ENCODE measurements around the gene A1BG. TPM values are rescaled to one million over a fixed set of nuclear protein-coding genes. Genes with fewer than 3 reads are reported as not detected.
"Not testable (repeated sequence)": the region's sequence is repeated elsewhere in the genome, so short reads cannot be mapped to it uniquely, and the experiment has no call there.

The A1BG gene
- total RNA-seq, 2 experiments from 2014 or later = 2.9 to 4.7 TPM

- ATAC-seq = no peak
- Mint-ChIP-seq H3K27ac (no peak overlapping the region), H3K4me3 (no peak overlapping the region), H3K27me3 (no peaks in the 10 kb centered on the region), H3K4me1 (peaks cover 9% of the 10 kb centered on the region), H3K36me3 (ENCODE audit: low read depth) (peaks cover 2% of the 10 kb centered on the region), H3K9me3 (ENCODE audit: low read depth) (no peaks in the 10 kb centered on the region)
- intact Hi-C loops (cut with DNase I, micrococcal nuclease) = no loop called here
- DNase-seq = no peak
- CTCF ChIA-PET = no interaction called here
- POLR2A ChIA-PET = no interaction called here
These were observed 2.0 kb upstream of the A1BG start for GRCh38 chr19:58355215-58355796.

- peaks cover 11% of the 10 kb centered on the region for H3K4me1 Mint-ChIP-seq
- no peak overlapping the region for H3K4me3 Mint-ChIP-seq
- DNase-seq = no peak
- peaks cover 2% of the 10 kb centered on the region for H3K27me3 Mint-ChIP-seq
- CTCF ChIA-PET = interaction anchor here (1.0 kb wide), 1 partner anchor 9 kb away, joined by 3 read pairs; no protein-coding TSS in a partner anchor
- no peaks in the 10 kb centered on the region for H3K9me3 Mint-ChIP-seq (ENCODE audit: low read depth)
- ATAC-seq = no peak
- POLR2A ChIA-PET = interaction anchor here (1.1 kb wide), 1 partner anchor 8 kb away, joined by 4 read pairs; the partner anchor contains the start of gene ZNF497
- H3K36me3 Mint-ChIP-seq (ENCODE audit: low read depth) = peaks cover 4% of the 10 kb centered on the region
- H3K27ac Mint-ChIP-seq = no peak overlapping the region
- intact Hi-C loops (cut with DNase I, micrococcal nuclease) = no loop called here
These were observed 1.3 kb upstream of the A1BG start for GRCh38 chr19:58354478-58355030.

DNA sequence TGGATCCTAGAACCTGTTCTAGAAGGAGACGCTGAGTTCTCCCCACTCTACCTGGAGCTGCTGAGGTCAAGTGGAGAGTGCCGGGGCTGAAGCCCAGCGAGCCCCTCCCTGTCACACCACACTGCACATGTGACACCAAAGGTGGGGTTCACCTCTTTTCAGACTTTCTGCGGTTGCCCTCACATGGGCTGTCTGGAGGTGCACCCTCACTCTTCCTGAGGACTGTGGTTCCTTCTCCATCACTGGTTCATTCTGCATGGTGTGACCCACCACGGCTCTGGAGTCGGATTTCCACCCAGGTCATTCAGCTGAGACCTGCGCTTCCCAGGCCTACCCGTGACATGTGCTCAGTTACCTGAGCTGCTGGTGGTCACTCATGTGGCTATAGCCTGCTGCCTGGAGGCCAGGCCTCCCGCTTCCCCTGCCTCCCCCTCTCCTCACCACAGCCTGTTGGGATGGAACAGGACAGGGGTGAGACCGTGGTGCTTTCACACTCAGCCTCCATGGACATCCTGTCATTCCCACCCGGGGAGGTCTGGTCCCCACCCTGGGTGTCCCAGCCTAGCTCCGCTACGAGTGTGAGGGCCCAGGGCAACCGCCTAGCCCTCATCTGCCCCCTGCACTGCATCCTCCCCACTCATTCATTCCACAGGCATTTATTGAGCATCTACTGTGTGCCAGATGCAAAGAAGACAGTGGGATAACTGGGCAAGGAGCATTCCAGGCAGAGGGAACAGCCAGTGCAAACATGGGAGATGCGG is 605 bp upstream of the A1BG start:
- no peak for ATAC-seq
- POLR2A ChIA-PET = interaction anchor here (1.1 kb wide), 1 partner anchor 9 kb away, joined by 4 read pairs; the partner anchor contains the start of gene ZNF497
- Mint-ChIP-seq H3K36me3 (ENCODE audit: low read depth) (peaks cover 5% of the 10 kb centered on the region), H3K27ac (no peak overlapping the region), H3K27me3 (peaks cover 4% of the 10 kb centered on the region), H3K4me1 (peaks cover 16% of the 10 kb centered on the region), H3K9me3 (ENCODE audit: low read depth) (no peaks in the 10 kb centered on the region), H3K4me3 (no peak overlapping the region)
- intact Hi-C loops (cut with DNase I, micrococcal nuclease) = no loop called here
- CTCF ChIA-PET = interaction anchor here (1.0 kb wide), 1 partner anchor 10 kb away, joined by 3 read pairs; no protein-coding TSS in a partner anchor
- DNase-seq = no peak

DNA sequence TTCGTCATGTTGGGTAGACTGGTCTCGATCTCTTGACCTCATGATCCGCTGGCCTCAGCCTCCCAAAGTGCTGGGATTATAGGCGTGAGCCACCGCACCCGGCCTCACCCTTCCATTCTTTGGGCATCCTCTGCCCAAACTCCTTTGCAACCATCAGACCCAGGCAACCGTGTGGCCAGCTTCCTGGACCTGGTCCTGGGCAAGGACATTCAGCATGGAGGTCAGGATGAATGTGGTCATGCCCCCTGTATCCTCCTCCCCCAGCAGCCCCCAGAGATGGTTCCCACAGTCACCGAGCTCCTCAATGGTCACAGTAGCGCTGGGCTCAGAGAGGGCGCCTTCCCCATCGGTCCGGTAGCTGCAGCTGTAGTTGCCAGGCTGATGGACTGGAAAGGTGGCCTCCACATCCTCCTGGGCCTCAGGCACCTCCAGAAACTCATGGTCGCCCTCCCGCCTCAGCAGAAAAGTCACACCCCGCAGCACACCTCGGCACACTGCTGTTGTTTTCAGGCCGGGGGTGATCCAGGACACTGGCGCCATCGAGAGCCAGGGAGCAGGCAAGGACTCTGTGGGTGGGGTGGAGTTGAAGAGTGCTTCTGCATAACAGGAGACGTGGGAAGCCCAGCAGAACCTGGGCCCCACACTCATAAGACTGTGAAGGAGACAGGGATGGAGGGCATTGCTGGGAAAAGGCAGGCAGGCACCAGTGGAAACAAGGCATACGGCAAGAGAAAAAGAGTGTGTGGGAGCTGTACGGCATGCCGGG is 1.1 kb downstream of the A1BG start:
- Mint-ChIP-seq H3K27ac (no peak overlapping the region), H3K9me3 (ENCODE audit: low read depth) (no peaks in the 10 kb centered on the region), H3K4me3 (no peak overlapping the region), H3K4me1 (peaks cover 23% of the 10 kb centered on the region), H3K27me3 (peaks cover 6% of the 10 kb centered on the region), H3K36me3 (ENCODE audit: low read depth) (peaks cover 5% of the 10 kb centered on the region)
- intact Hi-C loops (cut with DNase I, micrococcal nuclease) = no loop called here
- POLR2A ChIA-PET = no interaction called here
- no peak for ATAC-seq
- CTCF ChIA-PET = no interaction called here
- DNase-seq = no peak

GRCh38 chr19:58351558-58351878 is 1.8 kb downstream of the A1BG start:
- Mint-ChIP-seq H3K9me3 (ENCODE audit: low read depth) (no peaks in the 10 kb centered on the region), H3K4me3 (no peak overlapping the region), H3K4me1 (peaks cover 21% of the 10 kb centered on the region), H3K27me3 (peaks cover 8% of the 10 kb centered on the region), H3K36me3 (ENCODE audit: low read depth) (peaks cover 5% of the 10 kb centered on the region), H3K27ac (no peak overlapping the region)
- CTCF ChIA-PET = interaction anchor here (0.6 kb wide), 1 partner anchor 372 kb away, joined by 3 read pairs; no protein-coding TSS in a partner anchor
- ATAC-seq (no peak), DNase-seq (no peak)
- POLR2A ChIA-PET = no interaction called here
- intact Hi-C loops (cut with DNase I, micrococcal nuclease) = no loop called here

DNA sequence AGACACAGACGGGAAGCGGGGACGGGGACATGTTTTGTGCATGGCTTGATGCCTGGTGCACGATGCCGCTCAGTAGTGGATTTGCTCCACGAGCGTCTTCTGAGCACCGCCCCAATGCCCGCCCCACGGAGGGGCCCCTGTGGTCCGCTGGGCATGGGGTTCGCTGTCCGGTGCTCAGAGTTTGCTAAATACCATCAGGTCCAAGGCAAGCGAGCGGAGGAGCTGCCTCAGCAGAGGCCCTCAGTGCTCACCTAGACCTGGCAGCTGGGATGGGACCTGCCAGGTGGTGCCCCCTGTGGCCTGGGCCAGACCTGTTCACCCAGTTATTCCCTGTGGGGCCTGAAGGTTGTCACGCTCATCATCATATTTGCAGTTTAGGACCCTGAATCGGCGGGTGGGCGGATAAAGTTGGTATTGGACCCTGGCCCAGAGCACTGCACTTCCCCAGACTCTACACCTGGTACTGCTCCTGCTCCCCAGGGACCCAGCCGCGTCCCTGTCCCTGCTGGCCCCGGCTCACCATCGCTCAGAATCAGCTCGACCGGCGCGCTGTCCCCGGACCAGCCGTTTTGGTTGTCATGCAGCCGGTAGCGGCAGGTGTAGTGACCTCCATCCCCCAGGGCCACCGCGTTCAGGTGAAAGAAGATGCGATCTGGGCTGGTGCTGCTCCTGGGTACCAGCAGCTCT is 2.3 kb downstream of the A1BG start:
- Mint-ChIP-seq H3K27me3 (peaks cover 8% of the 10 kb centered on the region), H3K27ac (no peak overlapping the region), H3K4me1 (peaks cover 21% of the 10 kb centered on the region), H3K4me3 (no peak overlapping the region), H3K36me3 (ENCODE audit: low read depth) (peaks cover 5% of the 10 kb centered on the region), H3K9me3 (ENCODE audit: low read depth) (no peaks in the 10 kb centered on the region)
- intact Hi-C loops (cut with DNase I, micrococcal nuclease) = no loop called here
- ATAC-seq (no peak), DNase-seq (no peak)
- CTCF ChIA-PET = interaction anchor here (0.6 kb wide), 1 partner anchor 372 kb away, joined by 3 read pairs; no protein-coding TSS in a partner anchor
- POLR2A ChIA-PET = no interaction called here

DNA sequence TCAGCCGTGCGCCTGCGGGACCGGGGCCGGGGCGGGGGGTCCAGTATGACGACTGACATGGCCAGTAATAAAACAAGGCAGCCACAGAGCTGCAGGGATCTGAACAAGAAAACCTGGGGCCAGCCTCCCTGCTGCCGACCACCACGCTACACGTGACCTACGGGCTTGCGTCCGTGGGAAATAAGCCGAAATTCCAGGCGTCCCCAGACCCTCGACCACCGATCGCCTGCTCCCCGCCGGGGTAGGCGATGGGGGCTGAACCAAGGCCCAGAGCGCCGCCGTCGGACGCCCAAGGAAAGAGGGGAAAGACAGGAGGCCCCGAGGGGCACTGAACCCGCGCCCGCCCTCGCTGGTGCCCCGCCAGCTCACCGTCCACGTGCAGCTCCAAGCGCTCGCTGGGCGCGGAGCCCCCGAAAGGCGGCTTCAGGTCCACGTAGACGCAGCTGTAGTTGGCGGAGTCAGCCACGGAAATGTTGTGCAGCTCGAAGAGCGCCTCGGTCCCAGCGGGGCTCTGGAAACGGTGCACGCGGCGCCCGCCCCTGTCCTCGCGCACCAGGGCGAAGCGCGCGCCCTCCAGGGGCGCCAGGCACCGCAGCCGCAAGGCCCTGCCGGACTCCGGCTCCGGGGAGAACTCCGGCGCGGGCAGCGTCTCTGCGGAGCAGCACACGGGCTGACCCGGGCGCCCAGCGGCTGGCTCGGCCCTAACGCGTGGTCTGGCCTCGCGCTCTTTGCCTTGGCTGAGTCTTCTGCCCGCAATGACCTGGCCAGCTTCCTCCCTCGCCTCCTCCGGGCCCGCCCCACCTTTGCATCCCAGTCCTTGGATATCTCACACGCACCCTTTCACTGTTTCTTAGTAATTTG is 3.1 kb downstream of the A1BG start:
- intact Hi-C loops (cut with DNase I, micrococcal nuclease) = no loop called here
- Mint-ChIP-seq H3K4me1 (peaks cover 16% of the 10 kb centered on the region), H3K27me3 (peaks cover 10% of the 10 kb centered on the region), H3K9me3 (ENCODE audit: low read depth) (no peaks in the 10 kb centered on the region), H3K36me3 (ENCODE audit: low read depth) (peaks cover 5% of the 10 kb centered on the region), H3K4me3 (no peak overlapping the region), H3K27ac (no peak overlapping the region)
- CTCF ChIA-PET = no interaction called here
- no peak for ATAC-seq
- no peak for DNase-seq
- POLR2A ChIA-PET = no interaction called here

- Mint-ChIP-seq H3K9me3 (ENCODE audit: low read depth) (no peaks in the 10 kb centered on the region), H3K27me3 (peaks cover 10% of the 10 kb centered on the region), H3K4me3 (no peak overlapping the region), H3K27ac (no peak overlapping the region), H3K4me1 (peaks cover 16% of the 10 kb centered on the region), H3K36me3 (ENCODE audit: low read depth) (peaks cover 5% of the 10 kb centered on the region)
- ChIA-PET POLR2A (no interaction called here), CTCF (no interaction called here)
- no peak for ATAC-seq
- no peak for DNase-seq
- intact Hi-C loops (cut with DNase I, micrococcal nuclease) = no loop called here
These were observed 3.7 kb downstream of the A1BG start for GRCh38 chr19:58349590-58349989.

DNA sequence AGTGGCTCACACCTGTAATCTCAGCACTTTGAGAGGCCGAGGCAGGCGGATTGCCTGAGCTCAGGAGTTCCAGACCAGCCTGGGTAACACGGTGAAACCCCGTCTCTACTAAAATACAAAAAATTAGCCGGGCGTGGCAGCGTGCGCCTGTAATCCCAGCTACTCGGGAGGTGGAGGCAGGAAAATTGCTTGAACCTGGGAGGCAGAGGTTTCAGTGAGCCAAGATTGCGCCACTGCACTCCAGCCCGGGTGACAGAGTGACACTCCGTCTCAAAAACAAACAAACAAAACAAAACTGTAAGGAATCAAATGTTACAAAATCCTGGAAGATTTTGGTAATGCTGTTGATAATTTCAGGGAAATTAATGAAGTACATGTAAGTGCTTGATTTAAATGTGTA is 5.2 kb downstream of the A1BG start:
- peaks cover 16% of the 10 kb centered on the region for H3K4me1 Mint-ChIP-seq
- DNase-seq; H3K9me3 Mint-ChIP-seq (ENCODE audit: low read depth); H3K36me3 Mint-ChIP-seq (ENCODE audit: low read depth); ATAC-seq; intact Hi-C loops (cut with DNase I, micrococcal nuclease); POLR2A ChIA-PET: not testable (repeated sequence)
- H3K27ac Mint-ChIP-seq = peak overlapping the region; percentile 70
- CTCF ChIA-PET = interaction anchor here (0.9 to 3.0 kb wide), 4 partner anchors 9 to 171 kb away, joined by 3 to 15 read pairs (median 4); partner anchors contain the start of genes ZBTB45, ZNF324B and ZNF497
- peak overlapping the region; percentile 87 for H3K4me3 Mint-ChIP-seq
- H3K27me3 Mint-ChIP-seq = peaks cover 10% of the 10 kb centered on the region

All from activated CD4-positive, alpha-beta T cell treated with anti-CD3 and anti-CD28 coated beads for 36 hours (primary cell).